DND-41 (cell line): ENCODE measurements around the gene ALAS1.

Source experiments
- ATAC-seq: fragments of 200-7000 bp; cut with Tn5 transposase; 3 replicates; pipeline ENCODE4 v1.9.1; 2021; ENCODE audit warnings: low read depth; ENCODE audit not compliant: insufficient read depth
- DNase-seq: peaks from one replicate; pipeline ENCODE4 v3.0.0-alpha.2; 2020
- H2AFZ ChIP-seq: 2 replicates; pipeline ENCODE4 v1.6.0; 2012; ENCODE audit warnings: low read depth, low read length
- H3K27ac ChIP-seq: 2 replicates; pipeline ENCODE4 v1.5.1; 2012; ENCODE audit warnings: low read length, inconsistent platforms
- H3K27me3 ChIP-seq: fragments of 200-600 bp; sonication (generic); 2 replicates; pipeline ENCODE4 v1.6.0; 2012; ENCODE audit warnings: low read length, mild to moderate bottlenecking, inconsistent platforms; ENCODE audit not compliant: insufficient read depth, poor library complexity
- H3K36me3 ChIP-seq: 2 replicates; pipeline ENCODE4 v1.5.1; 2012; ENCODE audit warnings: low read length, inconsistent platforms; ENCODE audit not compliant: insufficient read depth
- H3K4me1 ChIP-seq: 2 replicates; pipeline ENCODE4 v1.5.1; 2012; ENCODE audit warnings: mild to moderate bottlenecking, low read length; ENCODE audit not compliant: insufficient read depth
- H3K4me2 ChIP-seq: 2 replicates; pipeline ENCODE4 v1.6.0; 2012; ENCODE audit warnings: mild to moderate bottlenecking, moderate library complexity, low read length, inconsistent platforms; ENCODE audit not compliant: insufficient read depth
- H3K4me3 ChIP-seq, 2 experiments: fragments of 200-600 bp in 1 of 2; shearing (Covaris generic) in 1 of 2; 2 replicates each; pipeline ENCODE4 v1.5.1; 2012 to 2016; ENCODE audit warnings: inconsistent platforms in 2 of 2, low read length in 2 of 2, mild to moderate bottlenecking in 2 of 2, low read depth in 1 of 2, moderate library complexity in 1 of 2
- H3K79me2 ChIP-seq: 2 replicates; pipeline ENCODE4 v1.6.0; 2012; ENCODE audit warnings: low read length, inconsistent platforms; ENCODE audit not compliant: insufficient read depth
- H3K9ac ChIP-seq: 2 replicates; pipeline ENCODE4 v1.6.0; 2012; ENCODE audit warnings: low read depth, mild to moderate bottlenecking, inconsistent platforms, low read length, moderate library complexity
- H3K9me3 ChIP-seq: 2 replicates; pipeline ENCODE4 v1.5.1; 2012; ENCODE audit warnings: low read length, moderate library complexity, mild to moderate bottlenecking, inconsistent platforms; ENCODE audit not compliant: insufficient read depth, severe bottlenecking
- H4K20me1 ChIP-seq: 2 replicates; pipeline ENCODE4 v1.6.0; 2012; ENCODE audit warnings: low read length; ENCODE audit not compliant: insufficient read depth
- CTCF ChIP-seq: IDR thresholded peaks from 2 replicates; pipeline ENCODE4 v1.5.1; 2012; ENCODE audit warnings: borderline replicate concordance, low read length, moderate library complexity, mild to moderate bottlenecking; ENCODE audit not compliant: poor library complexity, severe bottlenecking; ENCODE audit errors: extremely low read depth
- EZH2 ChIP-seq: IDR thresholded peaks from 3 replicates; pipeline ENCODE4 v1.6.1; 2012; ENCODE audit warnings: borderline replicate concordance, low read depth, mild to moderate bottlenecking, moderate library complexity, low read length, inconsistent platforms; ENCODE audit not compliant: severe bottlenecking

ALAS1 gene

GRCh38 chr3:52197842-52198625, at the start of gene ALAS1:
ALAS1 (plus strand) TSS chr3:52198160; CDS start chr3:52199242, 1,082 bp downstream.
- Histone ChIP-seq H3K9ac (peak within 1 kb of the TSS; percentile 86), H3K36me3 (peaks cover 32% of the 10 kb centered on the region), H3K4me3 (peak within 1 kb of the TSS; percentile 72 to 87), H3K79me2 (peaks cover 24% of the 10 kb centered on the region), H2AFZ (peak within 1 kb of the TSS; percentile 90), H3K9me3 (no peaks in the 10 kb centered on the region), H3K27ac (peak within 1 kb of the TSS; percentile 83), H3K4me2 (peak within 1 kb of the TSS; percentile 97), H3K27me3 (no peaks in the 10 kb centered on the region), H4K20me1 (0 out of 2 replicates have a peak, but pooled peaks cover 3% of the 10 kb centered on the region), H3K4me1 (peaks cover 29% of the 10 kb centered on the region)
- no peak for TF ChIP-seq EZH2
- peak; percentile 37 for TF ChIP-seq CTCF
- ATAC-seq = peak; percentile 96
- peak; percentile 93 for DNase-seq

GRCh38 chr3:52149021-52149420, 48.9 kb upstream of the ALAS1 start:
- Histone ChIP-seq H3K27me3 (no peaks in the 10 kb centered on the region), H3K4me1 (peaks cover 17% of the 10 kb centered on the region), H3K4me3 (no peak overlapping the region), H3K36me3 (peaks cover 69% of the 10 kb centered on the region), H3K27ac (no peak overlapping the region), H3K4me2 (no peak overlapping the region), H3K9ac (no peak overlapping the region), H4K20me1 (peaks cover 27% of the 10 kb centered on the region), H2AFZ (no peak overlapping the region), H3K79me2 (peaks cover 43% of the 10 kb centered on the region), H3K9me3 (no peaks in the 10 kb centered on the region)
- TF ChIP-seq EZH2 (no peak), CTCF (no peak)
- ATAC-seq (no peak), DNase-seq (no peak)

GRCh38 chr3:52149726-52150125, 48.2 kb upstream of the ALAS1 start:
- peaks cover 63% of the 10 kb centered on the region for H3K36me3 ChIP-seq
- no peak for DNase-seq

More at GRCh38 chr3:52149726-52150125, 48.2 kb upstream of the ALAS1 start:
- Histone ChIP-seq H3K79me2 (peaks cover 38% of the 10 kb centered on the region), H3K4me3 (no peak overlapping the region), H3K4me1 (peaks cover 15% of the 10 kb centered on the region), H3K9me3 (no peaks in the 10 kb centered on the region), H3K27me3 (no peaks in the 10 kb centered on the region), H3K4me2 (no peak overlapping the region), H4K20me1 (peaks cover 21% of the 10 kb centered on the region), H3K9ac (no peak overlapping the region), H3K27ac (no peak overlapping the region), H2AFZ (no peak overlapping the region)
- TF ChIP-seq EZH2 = no peak
- no peak for TF ChIP-seq CTCF
- no peak for ATAC-seq
